ENCODE measurements around the gene MKNK2.
A peak's percentile ranks its signal among the peaks of the same experiment; 100 is the strongest.

The MKNK2 gene

GRCh38 chr19:2070436-2070827, 19.4 kb upstream of the MKNK2 start:
- in situ Hi-C loops (cut with HindIII; ENCODE audit: low sequenced_read_pairs) = no loop called here
- no peak overlapping the region for H3K4me3 ChIP-seq (ENCODE audit: low read depth, low read length)
- no peak for TF ChIP-seq CTCF (IDR thresholded peaks at IDR 0.05; ENCODE audit: low read depth, low read length)
- no peak for DNase-seq (ENCODE audit: low read depth, low spot score)

DNA sequence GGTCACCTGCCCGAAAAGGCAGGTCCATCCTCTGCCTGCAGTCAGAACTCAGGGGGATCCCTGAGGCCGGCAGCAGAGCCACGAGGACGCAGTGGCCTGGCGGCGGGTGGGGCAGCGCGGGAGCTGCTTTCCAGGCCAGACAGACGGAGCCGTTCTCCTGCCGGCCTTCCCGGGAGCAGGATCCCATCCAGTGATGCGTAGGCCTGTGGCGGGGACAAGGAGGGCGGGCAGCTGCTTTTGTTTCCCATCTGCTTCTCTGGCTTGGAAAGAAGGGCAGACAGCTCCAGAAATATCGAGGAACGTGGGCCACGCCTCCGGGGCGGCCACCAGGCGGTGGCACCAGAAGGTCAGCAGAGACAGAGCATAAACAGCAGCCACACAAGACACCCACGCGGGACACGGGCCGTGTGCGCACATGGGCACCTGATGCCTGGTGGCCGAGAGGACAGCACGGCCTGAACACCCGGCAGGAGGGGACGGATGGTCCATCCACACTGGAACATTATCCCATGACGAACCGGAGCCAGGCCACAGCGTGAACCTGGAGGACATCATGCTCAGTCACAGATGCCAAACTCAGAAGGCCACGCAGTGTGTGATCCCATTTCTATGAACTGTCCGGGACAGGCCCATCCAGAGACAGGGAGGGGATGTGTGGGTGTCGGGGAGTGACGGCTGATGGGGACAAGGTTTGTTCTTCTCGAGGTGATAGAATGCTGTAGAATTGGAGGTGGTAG, 13.9 kb upstream of the MKNK2 start:
- no peak overlapping the region for H3K4me3 ChIP-seq (ENCODE audit: low read depth, low read length)
- DNase-seq (ENCODE audit: low read depth, low spot score) = no peak
- TF ChIP-seq CTCF (IDR thresholded peaks at IDR 0.05; ENCODE audit: low read depth, low read length) = no peak
- in situ Hi-C loops (cut with HindIII; ENCODE audit: low sequenced_read_pairs) = no loop called here

DNA sequence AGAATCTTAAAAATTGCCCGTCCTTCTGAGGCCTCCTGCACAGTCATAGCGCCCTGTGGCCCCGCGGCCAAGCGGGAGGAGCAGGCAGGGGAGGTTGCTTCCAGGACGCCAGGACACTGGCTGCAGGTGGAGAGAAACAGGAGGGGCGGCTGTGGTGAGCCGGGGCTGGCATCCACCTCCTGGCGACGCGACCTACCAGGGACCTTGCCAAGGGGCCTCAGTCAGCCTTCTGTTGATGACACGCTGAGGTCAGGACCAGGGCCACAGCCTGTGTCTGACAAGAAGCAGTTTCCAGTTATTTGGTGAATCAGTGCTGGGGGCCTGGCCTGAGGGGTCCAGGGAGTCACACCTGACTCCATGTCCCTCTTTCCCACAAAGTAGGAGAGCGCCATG, 13.3 kb upstream of the MKNK2 start:
- TF ChIP-seq CTCF (IDR thresholded peaks at IDR 0.05; ENCODE audit: low read depth, low read length) = no peak
- in situ Hi-C loops (cut with HindIII; ENCODE audit: low sequenced_read_pairs) = no loop called here
- no peak overlapping the region for H3K4me3 ChIP-seq (ENCODE audit: low read depth, low read length)
- DNase-seq (ENCODE audit: low read depth, low spot score) = no peak

GRCh38 chr19:2063824-2064223, 12.8 kb upstream of the MKNK2 start:
- no peak for TF ChIP-seq CTCF (IDR thresholded peaks at IDR 0.05; ENCODE audit: low read depth, low read length)
- DNase-seq (ENCODE audit: low read depth, low spot score) = no peak
- in situ Hi-C loops (cut with HindIII; ENCODE audit: low sequenced_read_pairs) = no loop called here
- no peak overlapping the region for H3K4me3 ChIP-seq (ENCODE audit: low read depth, low read length)

- TF ChIP-seq CTCF (IDR thresholded peaks at IDR 0.05; ENCODE audit: low read depth, low read length) = no peak
- no peak for DNase-seq (ENCODE audit: low read depth, low spot score)
- H3K4me3 ChIP-seq (ENCODE audit: low read depth, low read length) = no peak overlapping the region
- in situ Hi-C loops (cut with HindIII; ENCODE audit: low sequenced_read_pairs) = no loop called here
Measured at GRCh38 chr19:2062770-2063169, 11.7 kb upstream of the MKNK2 start.

- peak overlapping the region; percentile 50 for H3K4me3 ChIP-seq (ENCODE audit: low read depth, low read length)
- DNase-seq (ENCODE audit: low read depth, low spot score) = no peak
- TF ChIP-seq CTCF (IDR thresholded peaks at IDR 0.05; ENCODE audit: low read depth, low read length) = no peak
- in situ Hi-C loops (cut with HindIII; ENCODE audit: low sequenced_read_pairs) = no loop called here
Measured at GRCh38 chr19:2062389-2062729, 11.3 kb upstream of the MKNK2 start.
